B cell (primary cell): ENCODE measurements around the gene PDE10A. TPM values are rescaled to one million over a fixed set of nuclear protein-coding genes. Genes with fewer than 3 reads are reported as not detected.

Source experiments
- ATAC-seq: fragments of 200-7000 bp; cut with Tn5 transposase; one replicate; pipeline ENCODE4 v1.10.0; 2021; ENCODE audit warnings: low read depth, mild to moderate bottlenecking, moderate number of reproducible peaks, moderate library complexity
- CTCF ChIA-PET: fragments of 350-600 bp; sonication (Branson Sonifier 250); formaldehyde crosslinking; loops from one replicate; lab custom pipeline; 2021; ENCODE audit warnings: antibody characterized with exemption, inconsistent platforms; lab: Charles Lee
- POLR2A ChIA-PET: fragments of 350-600 bp; sonication (Branson Sonifier 250); formaldehyde crosslinking; loops from one replicate; lab custom pipeline; 2021; ENCODE audit warnings: antibody characterized with exemption; lab: Charles Lee
- DNase-seq: peaks from one replicate; pipeline ENCODE4 v3.0.0; 2013
- H2AFZ ChIP-seq: 2 replicates; pipeline ENCODE4 v1.6.1; 2012; ENCODE audit warnings: mild to moderate bottlenecking, low read depth, low read length; ENCODE audit not compliant: insufficient read depth, poor library complexity, severe bottlenecking
- H3K27ac ChIP-seq, 2 donors: 1 replicate in 1 of 2; 2 replicates in 1 of 2; pipeline ENCODE4 v1.5.1; 2012 to 2013; ENCODE audit warnings: low read length in 2 of 2, mild to moderate bottlenecking in 2 of 2, moderate library complexity in 1 of 2
- H3K27me3 ChIP-seq, 4 experiments: fragments of 200-600 bp in 1 of 4; sonication (generic) in 1 of 4; replicated peaks in 1 of 4; 1 replicate in 2 of 4; 2 replicates in 2 of 4; pipeline versions ENCODE4 v1.6.1 to v1.7.0; 2013 to 2016; ENCODE audit warnings: low read length in 3 of 4, mild to moderate bottlenecking in 2 of 4, mixed read lengths in 1 of 4, moderate library complexity in 1 of 4; ENCODE audit not compliant: insufficient read depth in 4 of 4, control insufficient read depth in 3 of 4; ENCODE audit errors: control extremely low read depth in 1 of 4
- H3K36me3 ChIP-seq, 2 experiments: replicated peaks in 1 of 2; 1 replicate in 1 of 2; 2 replicates in 1 of 2; pipeline versions ENCODE4 v1.6.1 to v1.7.1; 2013; ENCODE audit warnings: low read length in 1 of 2; ENCODE audit not compliant: insufficient read depth in 2 of 2, control insufficient read depth in 1 of 2; ENCODE audit errors: control extremely low read depth in 1 of 2, extremely low read depth in 1 of 2
- H3K4me1 ChIP-seq, 2 donors: fragments of 200-600 bp in 1 of 2; sonication (generic) in 1 of 2; 1 replicate in 1 of 2; 2 replicates in 1 of 2; pipeline versions ENCODE4 v1.5.1 to v1.6.1; 2013 to 2017; ENCODE audit warnings: low read length in 2 of 2; ENCODE audit not compliant: control insufficient read depth in 2 of 2, insufficient read depth in 2 of 2
- H3K4me2 ChIP-seq: replicated peaks from 2 replicates; pipeline ENCODE3; 2012; ENCODE audit warnings: mild to moderate bottlenecking, low read depth, low read length; ENCODE audit not compliant: poor library complexity, severe bottlenecking
- H3K4me3 ChIP-seq, 5 experiments: fragments of 200-600 bp in 1 of 5; sonication (generic) in 1 of 5; 1 replicate in 3 of 5; 2 replicates in 2 of 5; pipeline versions ENCODE4 v1.5.1 to v1.7.0; 2011 to 2016; ENCODE audit warnings: low read length in 4 of 5, mild to moderate bottlenecking in 4 of 5, low read depth in 2 of 5, control low read depth in 1 of 5, moderate library complexity in 1 of 5; ENCODE audit not compliant: insufficient read depth in 1 of 5; ENCODE audit errors: control extremely low read depth in 1 of 5, extremely low read depth in 1 of 5
- H3K79me2 ChIP-seq: fragments of 200-600 bp; sonication (generic); one replicate; pipeline ENCODE4 v1.6.0; 2016; ENCODE audit warnings: low read length; ENCODE audit not compliant: control insufficient read depth, insufficient read depth
- H3K9ac ChIP-seq: fragments of 200-600 bp; sonication (generic); 2 replicates; pipeline ENCODE4 v1.6.1; 2017; ENCODE audit warnings: mild to moderate bottlenecking, low read length, moderate library complexity
- H3K9me3 ChIP-seq, 3 donors: one replicate each; pipeline versions ENCODE4 v1.6.1 to v1.7.1; 2013; ENCODE audit warnings: low read length in 2 of 3; ENCODE audit not compliant: control insufficient read depth in 2 of 3, insufficient read depth in 1 of 3; ENCODE audit errors: control extremely low read depth in 1 of 3
- H4K20me1 ChIP-seq: 2 replicates; pipeline ENCODE4 v1.6.0; 2012; ENCODE audit warnings: mild to moderate bottlenecking, low read length; ENCODE audit not compliant: insufficient read depth, control insufficient read depth, poor library complexity, severe bottlenecking
- H3K27ac Mint-ChIP-seq: one replicate; pipeline ENCODE4 v1.8.0; 2021; ENCODE audit warnings: mixed read lengths
- H3K27me3 Mint-ChIP-seq: one replicate; pipeline ENCODE4 v1.8.0; 2021; ENCODE audit warnings: mixed read lengths
- H3K4me1 Mint-ChIP-seq: one replicate; pipeline ENCODE4 v1.8.0; 2021; ENCODE audit warnings: mixed read lengths
- H3K4me3 Mint-ChIP-seq: one replicate; pipeline ENCODE4 v1.8.0; 2021; ENCODE audit warnings: mixed read lengths
- H3K9me3 Mint-ChIP-seq: one replicate; pipeline ENCODE4 v1.8.0; 2022; ENCODE audit warnings: mixed read lengths; ENCODE audit not compliant: insufficient read depth
- EZH2 ChIP-seq: IDR thresholded peaks from 2 replicates; pipeline ENCODE4 v1.6.1; 2012; ENCODE audit warnings: borderline replicate concordance, low read depth, mild to moderate bottlenecking, moderate library complexity, low read length; ENCODE audit not compliant: insufficient read depth, poor library complexity, severe bottlenecking
- WGBS: methylation state at CpG from one replicate; pipeline ENCODE4 v1.1.5; 2013; ENCODE audit warnings: missing lambda C conversion rate; ENCODE audit not compliant: insufficient coverage; 5-methylcytosine and 5-hydroxymethylcytosine counted together
- intact Hi-C: fragments of 100-400 bp; cut with micrococcal nuclease; formaldehyde crosslinking; loops from one replicate; pipeline ENCODE4 v1.10.0; 2022
- polyA plus RNA-seq: library from polyadenylated mRNA; depleted of rRNA; stranded (reverse); fragments of >200 nt; gene quantifications from 2 replicates; pipeline ENCODE4 v1.2.3, GENCODE V29; 2012
- total RNA-seq, 2 donors: library from RNA; stranded (reverse); fragments of 120-200 nt in 1 of 2; gene quantifications; 1 replicate in 1 of 2; 2 replicates in 1 of 2; pipeline versions ENCODE4 v1.2.3 to v1.2.4, GENCODE V29; 2013 to 2022
- TF ChIP-seq, protein P1 (sequence below): fragments of 200-600 bp; IDR thresholded peaks from one replicate; pipeline ENCODE4 v1.8.0; 2022; ENCODE audit warnings: antibody characterized with exemption, mild to moderate bottlenecking

PDE10A gene
- total and polyA plus RNA-seq, 2 donors (not counting 1 experiment from before 2014, with no cell fraction given), result not detected

DNA sequence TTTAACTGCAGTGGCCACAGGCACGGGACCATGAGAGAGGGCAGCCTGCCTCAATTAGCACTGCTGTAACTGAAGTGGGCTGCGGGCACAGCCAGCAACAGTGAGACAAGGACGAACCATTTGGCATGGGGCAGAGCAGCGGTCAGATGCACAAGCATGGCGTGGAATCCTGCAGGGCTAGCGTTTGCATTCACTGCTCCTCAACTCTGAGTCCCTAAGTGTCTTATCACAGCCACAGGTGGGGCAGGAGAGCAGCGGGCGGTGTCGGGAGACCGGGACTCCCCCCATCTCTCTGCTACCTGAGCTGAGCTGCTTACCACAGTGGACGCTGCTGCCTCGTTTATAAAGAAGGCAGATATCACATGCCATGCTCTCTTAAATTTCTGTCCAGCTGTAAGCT is 31.3 kb upstream of the PDE10A start:
- no peak overlapping the region for H2AFZ ChIP-seq
- 85% methylated on average over 11 of the region's 12 CpGs for WGBS
- H3K79me2 ChIP-seq, result no peaks in the 10 kb centered on the region
- Mint-ChIP-seq H3K9me3 (no peaks in the 10 kb centered on the region), H3K4me1 (no peaks in the 10 kb centered on the region), H3K27ac (no peak overlapping the region), H3K27me3 (peaks cover 2% of the 10 kb centered on the region), H3K4me3 (no peak overlapping the region)
- no peaks in the 10 kb centered on the region for H3K36me3 ChIP-seq
- peaks cover 0 to 5% (median 0%) of the 10 kb centered on the region in 3 donors for H3K9me3 ChIP-seq
- ChIA-PET POLR2A (no interaction called here), CTCF (no interaction called here)
- DNase-seq (no peak), ATAC-seq (no peak)
- H3K27me3 ChIP-seq, result no peaks in the 10 kb centered on the region
- no peak for TF ChIP-seq EZH2
- TF ChIP-seq, protein P1, sequence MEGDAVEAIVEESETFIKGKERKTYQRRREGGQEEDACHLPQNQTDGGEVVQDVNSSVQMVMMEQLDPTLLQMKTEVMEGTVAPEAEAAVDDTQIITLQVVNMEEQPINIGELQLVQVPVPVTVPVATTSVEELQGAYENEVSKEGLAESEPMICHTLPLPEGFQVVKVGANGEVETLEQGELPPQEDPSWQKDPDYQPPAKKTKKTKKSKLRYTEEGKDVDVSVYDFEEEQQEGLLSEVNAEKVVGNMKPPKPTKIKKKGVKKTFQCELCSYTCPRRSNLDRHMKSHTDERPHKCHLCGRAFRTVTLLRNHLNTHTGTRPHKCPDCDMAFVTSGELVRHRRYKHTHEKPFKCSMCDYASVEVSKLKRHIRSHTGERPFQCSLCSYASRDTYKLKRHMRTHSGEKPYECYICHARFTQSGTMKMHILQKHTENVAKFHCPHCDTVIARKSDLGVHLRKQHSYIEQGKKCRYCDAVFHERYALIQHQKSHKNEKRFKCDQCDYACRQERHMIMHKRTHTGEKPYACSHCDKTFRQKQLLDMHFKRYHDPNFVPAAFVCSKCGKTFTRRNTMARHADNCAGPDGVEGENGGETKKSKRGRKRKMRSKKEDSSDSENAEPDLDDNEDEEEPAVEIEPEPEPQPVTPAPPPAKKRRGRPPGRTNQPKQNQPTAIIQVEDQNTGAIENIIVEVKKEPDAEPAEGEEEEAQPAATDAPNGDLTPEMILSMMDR, result no peak
- H3K9ac ChIP-seq, result no peak overlapping the region
- no peak overlapping the region for H3K27ac ChIP-seq
- H3K4me1 ChIP-seq, result no peaks in the 10 kb centered on the region
- H3K4me3 ChIP-seq, result no peak overlapping the region
- no peak overlapping the region for H3K4me2 ChIP-seq
- intact Hi-C loops, result no loop called here
- no peaks in the 10 kb centered on the region for H4K20me1 ChIP-seq

DNA sequence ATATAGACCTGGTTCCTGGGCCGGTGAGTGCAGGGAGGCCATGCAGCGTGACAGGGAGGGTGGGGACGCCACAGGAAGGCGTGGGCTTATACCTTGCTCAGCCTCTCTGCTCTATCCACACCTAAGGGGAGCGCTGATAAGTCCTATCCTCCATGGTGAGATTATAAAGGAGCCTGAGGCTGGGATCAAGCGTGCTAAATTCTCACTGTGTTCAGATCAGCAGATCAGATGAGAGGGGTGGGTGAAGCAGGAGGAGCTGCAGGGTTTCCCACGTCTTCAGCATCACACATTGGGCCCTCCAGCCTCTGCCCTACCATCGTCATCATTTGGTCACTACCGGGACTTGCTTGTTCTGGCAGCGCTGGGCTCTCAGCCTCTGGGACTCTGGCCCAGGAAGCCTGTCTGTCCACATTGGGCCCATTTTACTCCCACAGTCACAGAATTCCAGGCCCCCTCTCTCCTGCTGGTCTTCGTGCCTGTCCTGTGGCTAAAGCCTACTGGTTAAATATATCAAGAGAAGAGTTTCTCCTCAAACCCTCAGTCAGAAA is 29.1 kb upstream of the PDE10A start:
- no peaks in the 10 kb centered on the region for H3K4me1 ChIP-seq
- Mint-ChIP-seq H3K27ac (no peak overlapping the region), H3K27me3 (peaks cover 2% of the 10 kb centered on the region), H3K9me3 (no peaks in the 10 kb centered on the region), H3K4me1 (no peaks in the 10 kb centered on the region), H3K4me3 (no peak overlapping the region)
- DNase-seq (no peak), ATAC-seq (no peak)
- ChIA-PET POLR2A (no interaction called here), CTCF (no interaction called here)
- TF ChIP-seq EZH2, result no peak
- TF ChIP-seq, protein P1, result no peak
- no peak overlapping the region for H3K27ac ChIP-seq
- H3K9ac ChIP-seq, result no peak overlapping the region
- no peak overlapping the region for H3K4me3 ChIP-seq
- no peaks in the 10 kb centered on the region for H3K36me3 ChIP-seq
- H3K4me2 ChIP-seq, result no peak overlapping the region
- H3K79me2 ChIP-seq, result no peaks in the 10 kb centered on the region
- H3K9me3 ChIP-seq, result peaks cover 0 to 5% (median 0%) of the 10 kb centered on the region in 3 donors
- intact Hi-C loops, result no loop called here
- no peaks in the 10 kb centered on the region for H3K27me3 ChIP-seq
- 88% methylated on average over 8 of the region's 11 CpGs for WGBS
- no peaks in the 10 kb centered on the region for H4K20me1 ChIP-seq
- no peak overlapping the region for H2AFZ ChIP-seq
